Measurements from ENCODE around the gene PLA2G4C. TPM values are rescaled to one million over a fixed set of nuclear protein-coding genes. Genes with fewer than 3 reads are reported as not detected.

Gene PLA2G4C
- total RNA-seq, 4 donors from 2014 or later, result 1.4 to 7.6 (median 4.5) TPM

GRCh38 chr19:48148576-48148975 lies 38.0 kb upstream of the PLA2G4C start:
- intact Hi-C loops (cut with DNase I; ENCODE audit: low total_unique reads), result no loop called here
- DNase-seq (ENCODE audit: low spot score in 2 of 2), result no peak
- 89 to 91% methylated on average over 9 of the region's 9 CpGs for WGBS, 2 donors
- no peak overlapping the region for H3K4me3 ChIP-seq (ENCODE audit: low read depth, poor library complexity, severe bottlenecking)
- TF ChIP-seq POLR2A (IDR thresholded peaks at IDR 0.05) (no peak), CTCF (IDR thresholded peaks at IDR 0.05) (no peak)

- intact Hi-C loops (cut with DNase I; ENCODE audit: low total_unique reads), result no loop called here
- no peak overlapping the region for H3K4me3 ChIP-seq (ENCODE audit: low read depth, poor library complexity, severe bottlenecking)
- TF ChIP-seq CTCF (IDR thresholded peaks at IDR 0.05), result no peak
- no peak for TF ChIP-seq POLR2A (IDR thresholded peaks at IDR 0.05)
- 75 to 77% methylated on average over 4 of the region's 4 CpGs for WGBS, 2 donors
- DNase-seq (ENCODE audit: low spot score in 2 of 2), result no peak
Measured at GRCh38 chr19:48147597-48148175, 37.1 kb upstream of the PLA2G4C start.

- WGBS, 2 donors, result 78 to 93% methylated on average over 6 of the region's 6 CpGs
- DNase-seq (ENCODE audit: low spot score in 2 of 2), result no peak
- no peak overlapping the region for H3K4me3 ChIP-seq (ENCODE audit: low read depth, poor library complexity, severe bottlenecking)
- intact Hi-C loops (cut with DNase I; ENCODE audit: low total_unique reads), result no loop called here
- TF ChIP-seq POLR2A (IDR thresholded peaks at IDR 0.05) (no peak), CTCF (IDR thresholded peaks at IDR 0.05) (no peak)
Measured at GRCh38 chr19:48139053-48139452, 28.4 kb upstream of the PLA2G4C start.

GRCh38 chr19:48137411-48137810 lies 26.8 kb upstream of the PLA2G4C start:
- intact Hi-C loops (cut with DNase I; ENCODE audit: low total_unique reads), result no loop called here
- no peak for TF ChIP-seq CTCF (IDR thresholded peaks at IDR 0.05)
- no peak for TF ChIP-seq POLR2A (IDR thresholded peaks at IDR 0.05)
- no peak for DNase-seq (ENCODE audit: low spot score in 2 of 2)
- no peak overlapping the region for H3K4me3 ChIP-seq (ENCODE audit: low read depth, poor library complexity, severe bottlenecking)
- 97 to 98% methylated on average over 7 to 26 of the region's 26 CpGs for WGBS, 2 donors

GRCh38 chr19:48136547-48136946 lies 25.9 kb upstream of the PLA2G4C start:
- WGBS, 2 donors, result 78 to 86% methylated on average over 1 of the region's 4 CpGs
- TF ChIP-seq POLR2A (IDR thresholded peaks at IDR 0.05), result no peak
- no peak for TF ChIP-seq CTCF (IDR thresholded peaks at IDR 0.05)
- H3K4me3 ChIP-seq (ENCODE audit: low read depth, poor library complexity, severe bottlenecking), result no peak overlapping the region
- no peak for DNase-seq (ENCODE audit: low spot score in 2 of 2)
- intact Hi-C loops (cut with DNase I; ENCODE audit: low total_unique reads), result no loop called here

- no peak overlapping the region for H3K4me3 ChIP-seq (ENCODE audit: low read depth, poor library complexity, severe bottlenecking)
- WGBS, 2 donors, result 62 to 67% methylated on average over 8 of the region's 8 CpGs
- no peak for DNase-seq (ENCODE audit: low spot score in 2 of 2)
- intact Hi-C loops (cut with DNase I; ENCODE audit: low total_unique reads), result no loop called here
- TF ChIP-seq POLR2A (IDR thresholded peaks at IDR 0.05), result no peak
- no peak for TF ChIP-seq CTCF (IDR thresholded peaks at IDR 0.05)
Measured at GRCh38 chr19:48135411-48135810, 24.8 kb upstream of the PLA2G4C start.
